ENCODE measurements around the gene PROSER1.

GRCh38 chr13:38967446-38967845 lies 70.4 kb downstream of the PROSER1 start:
- TF ChIP-seq CTCF (IDR thresholded peaks at IDR 0.05), result no peak
- TF ChIP-seq ZFX (IDR thresholded peaks at IDR 0.05; ENCODE audit: borderline replicate concordance), result no peak
